Eye (tissue), 1 donor: Measurements from ENCODE around the gene UBE2R2.
A peak's percentile ranks its signal among the peaks of the same experiment; 100 is the strongest.

Source experiments
- DNase-seq: peaks from one replicate; pipeline ENCODE4 v3.0.0-alpha.2; 2015

UBE2R2 gene

DNA sequence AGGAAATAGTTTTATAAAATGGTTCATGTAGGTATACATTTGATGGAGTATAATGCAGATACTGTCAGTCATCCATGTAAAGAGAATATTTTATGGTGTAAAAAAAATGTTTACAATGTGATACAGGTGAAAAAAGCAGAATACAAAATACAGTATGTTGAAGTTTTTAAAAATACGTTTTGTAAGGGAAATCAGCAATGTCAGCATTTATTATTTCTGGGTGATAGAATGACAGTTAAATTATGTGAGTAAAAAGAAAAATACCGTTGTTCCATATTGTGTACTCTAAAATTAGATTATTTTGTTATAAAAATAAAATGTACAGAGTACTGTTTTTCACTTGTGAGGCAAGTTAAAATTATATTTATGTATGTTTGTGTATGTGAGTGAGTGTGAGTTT is 69.0 kb downstream of the UBE2R2 start:
- DNase-seq = no peak

- no peak for DNase-seq
These were observed 76.9 kb downstream of the UBE2R2 start for GRCh38 chr9:33893861-33894260.

GRCh38 chr9:33894316-33894715 is 77.4 kb downstream of the UBE2R2 start:
- DNase-seq = no peak

- no peak for DNase-seq
These were observed 86.3 kb downstream of the UBE2R2 start for GRCh38 chr9:33903157-33903780.

GRCh38 chr9:33905137-33905536 is 88.2 kb downstream of the UBE2R2 start:
- DNase-seq = no peak

DNA sequence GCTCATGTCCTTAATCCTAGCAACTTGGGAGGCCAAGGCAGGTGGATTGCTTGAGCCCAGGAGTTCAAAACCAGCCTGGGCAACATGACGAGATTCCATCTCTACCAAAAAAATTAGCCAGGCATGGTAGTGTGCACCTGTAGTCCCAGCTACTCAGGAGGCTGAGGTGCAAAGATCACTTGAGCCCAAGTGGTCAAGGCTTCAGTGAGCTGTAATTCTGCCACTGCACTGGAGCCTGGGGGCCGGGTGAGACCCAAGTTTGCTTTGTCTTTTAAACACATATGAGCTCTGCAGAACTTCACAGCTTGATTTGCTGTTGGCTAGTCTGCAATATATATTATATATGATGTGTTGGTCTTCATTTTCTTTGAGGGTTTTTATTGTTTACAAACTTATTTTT is 89.8 kb downstream of the UBE2R2 start:
- DNase-seq = no peak

GRCh38 chr9:33907347-33907746 is 90.4 kb downstream of the UBE2R2 start:
- no peak for DNase-seq

DNA sequence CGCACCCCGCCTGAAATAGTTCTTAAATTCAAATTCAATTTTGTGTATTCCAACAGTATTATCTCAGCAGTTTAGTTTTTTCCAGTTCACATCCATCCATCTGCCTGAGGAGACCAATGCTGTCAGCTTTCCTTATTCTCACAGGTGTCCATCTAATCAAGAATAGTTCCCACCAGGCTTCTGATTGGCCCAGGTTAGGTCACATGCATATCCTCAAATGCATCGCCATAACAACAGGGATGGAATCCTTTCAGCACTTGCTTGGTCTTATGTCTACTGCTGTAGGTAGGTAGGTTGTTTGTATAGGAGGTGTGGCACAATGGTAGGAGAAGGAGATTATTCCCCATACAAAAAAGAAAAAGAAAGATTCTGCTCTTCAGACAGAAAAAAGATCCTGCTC is 91.2 kb downstream of the UBE2R2 start:
- DNase-seq = no peak

- DNase-seq = no peak
These were observed 91.8 kb downstream of the UBE2R2 start for GRCh38 chr9:33908749-33909148.

DNA sequence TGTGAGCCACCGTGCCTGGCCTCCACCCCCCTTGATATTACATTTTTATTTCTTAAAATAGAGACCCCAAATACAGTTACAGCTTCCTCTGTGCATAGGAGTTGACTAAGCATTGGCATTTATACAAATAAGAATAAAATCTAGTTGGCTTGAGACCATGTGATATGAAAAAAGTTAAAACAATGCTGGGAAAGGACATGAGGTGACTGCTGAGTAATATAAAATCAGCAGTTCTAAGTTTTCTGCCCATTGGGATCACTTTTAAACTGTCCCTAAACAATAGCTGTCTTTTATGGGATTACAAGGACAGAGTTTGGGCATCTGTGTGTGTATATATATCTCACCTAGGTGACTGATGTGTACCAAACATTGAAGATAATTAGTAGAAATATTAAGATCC is 96.6 kb downstream of the UBE2R2 start:
- no peak for DNase-seq

DNA sequence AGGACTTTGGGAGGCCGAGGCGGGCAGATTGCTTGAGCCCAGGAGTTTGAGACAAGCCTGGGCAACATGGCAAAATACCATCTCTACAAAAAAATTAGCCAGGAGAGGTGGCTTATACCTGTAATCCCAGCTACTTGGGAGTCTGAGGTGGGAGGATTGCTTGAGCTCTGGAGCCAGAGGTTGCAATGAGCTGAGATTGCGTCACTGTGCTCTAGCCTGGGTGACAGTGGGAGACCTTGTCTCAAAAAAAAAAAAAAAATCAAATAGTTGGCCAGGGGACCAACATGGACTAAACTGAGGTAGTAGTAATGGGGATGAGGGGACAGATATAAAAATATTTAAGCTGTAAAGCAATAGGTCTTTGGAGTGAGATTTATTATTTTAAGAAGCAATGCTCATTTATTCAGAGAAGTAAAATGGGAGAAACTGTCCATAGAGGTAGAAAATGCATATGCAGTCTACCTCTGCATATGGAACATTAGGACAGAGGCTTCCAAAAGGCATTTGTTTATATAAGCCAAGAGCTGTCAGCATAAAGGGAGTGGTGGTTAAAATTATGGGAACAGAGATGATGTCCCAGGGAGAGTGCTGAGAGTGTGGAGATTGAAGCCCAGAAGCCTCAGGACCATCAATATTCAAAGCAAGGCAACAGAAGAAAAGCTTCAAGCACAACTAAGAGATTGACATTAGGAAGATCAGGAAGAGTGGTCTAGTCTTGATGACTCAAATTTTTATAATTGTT is 98.1 kb downstream of the UBE2R2 start:
- no peak for DNase-seq

GRCh38 chr9:33917036-33917435 is 100.1 kb downstream of the UBE2R2 start:
- DNase-seq = no peak

GRCh38 chr9:33919276-33919897 is 102.4 kb downstream of the UBE2R2 start:
- no peak for DNase-seq

- DNase-seq = no peak
These were observed 105.3 kb downstream of the UBE2R2 start for GRCh38 chr9:33921967-33922895.

DNA sequence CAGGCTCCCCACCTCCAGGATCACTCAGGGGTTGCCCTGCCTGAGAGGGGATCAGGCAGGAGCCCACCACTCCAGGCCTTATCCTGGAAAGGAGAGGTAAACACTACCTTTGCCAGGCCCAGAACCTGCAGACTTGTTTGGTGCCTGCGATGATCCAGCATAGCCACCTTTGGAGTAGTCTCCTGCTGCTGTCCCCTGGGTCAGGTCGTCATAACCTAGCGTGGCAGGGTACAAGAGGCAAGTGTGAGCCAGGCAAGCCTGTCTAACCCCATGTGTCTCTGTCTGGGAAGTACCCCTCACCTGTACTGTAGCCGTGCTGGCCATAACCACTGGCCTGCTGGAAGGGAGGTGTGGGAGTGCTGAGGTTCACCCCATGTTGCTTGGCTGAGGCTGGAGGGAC is 106.1 kb downstream of the UBE2R2 start:
- no peak for DNase-seq

GRCh38 chr9:33923998-33924701 is 107.2 kb downstream of the UBE2R2 start:
- DNase-seq = no peak

DNA sequence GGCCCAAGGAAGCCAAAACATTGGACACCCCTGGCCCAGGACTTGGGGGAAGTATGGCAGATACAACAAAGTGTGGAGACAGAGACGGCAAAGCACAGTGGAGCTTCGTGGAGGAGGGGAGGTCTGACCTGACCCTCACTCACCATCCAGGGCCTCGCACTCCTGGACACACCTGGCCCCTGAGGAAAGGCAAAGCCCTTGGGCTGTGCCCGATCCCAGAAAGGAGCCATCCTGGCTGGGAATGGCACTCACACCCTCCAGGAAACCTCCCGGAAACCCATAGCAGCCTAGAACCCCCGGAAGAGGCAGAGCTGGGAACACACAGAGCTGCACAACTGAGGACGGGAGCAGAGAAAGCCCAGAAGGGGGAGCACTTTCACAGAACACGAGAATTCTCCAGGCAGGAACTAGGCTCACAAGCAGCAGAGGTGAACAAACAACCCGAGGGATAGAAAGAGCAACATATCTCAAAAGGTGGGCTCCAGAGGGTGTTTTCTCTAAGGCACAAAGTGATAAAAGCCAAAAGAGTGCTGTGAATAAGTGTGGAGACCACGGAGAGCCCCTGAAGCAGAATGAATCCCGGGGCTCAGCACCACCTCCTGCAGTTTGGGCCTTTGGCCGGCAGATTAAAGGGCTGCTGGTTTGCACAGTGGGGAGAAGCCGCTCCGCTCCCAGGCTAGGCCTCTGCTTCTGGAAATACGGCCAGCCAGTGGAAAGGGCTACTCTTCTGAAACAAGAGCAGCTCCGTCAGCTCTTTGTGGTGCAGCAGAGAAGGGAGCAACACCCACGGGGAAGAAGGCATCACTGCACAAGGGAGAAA is 108.2 kb downstream of the UBE2R2 start:
- DNase-seq = peak; percentile 76

GRCh38 chr9:33926746-33927485 is 110.0 kb downstream of the UBE2R2 start:
- no peak for DNase-seq

DNA sequence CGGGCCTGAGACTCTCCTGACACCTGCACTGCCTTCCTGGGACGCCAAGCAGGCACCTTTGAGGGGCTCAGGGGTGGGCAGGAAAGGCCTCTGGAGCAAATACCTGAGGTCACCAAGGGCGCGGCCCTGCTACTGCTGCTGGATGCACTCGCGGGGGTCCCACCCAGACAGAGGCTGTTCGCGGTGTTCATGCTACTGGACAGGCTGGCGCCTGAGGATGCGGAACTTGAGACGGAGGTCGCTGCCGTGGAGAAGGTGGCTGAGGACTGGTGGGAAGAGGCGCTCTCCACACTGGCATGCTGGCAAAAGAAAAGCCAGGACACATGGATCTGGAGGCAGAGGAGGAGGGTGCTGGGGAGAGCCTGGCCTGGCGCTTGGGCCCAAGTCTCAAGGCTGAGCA is 110.7 kb downstream of the UBE2R2 start:
- no peak for DNase-seq

- no peak for DNase-seq
These were observed 114.4 kb downstream of the UBE2R2 start for GRCh38 chr9:33931326-33931725.
